ENCODE measurements around the gene BTRC.

BTRC gene

GRCh38 chr10:101550965-101551364, 197.0 kb downstream of the BTRC start:
- DNase-seq, result no peak

DNA sequence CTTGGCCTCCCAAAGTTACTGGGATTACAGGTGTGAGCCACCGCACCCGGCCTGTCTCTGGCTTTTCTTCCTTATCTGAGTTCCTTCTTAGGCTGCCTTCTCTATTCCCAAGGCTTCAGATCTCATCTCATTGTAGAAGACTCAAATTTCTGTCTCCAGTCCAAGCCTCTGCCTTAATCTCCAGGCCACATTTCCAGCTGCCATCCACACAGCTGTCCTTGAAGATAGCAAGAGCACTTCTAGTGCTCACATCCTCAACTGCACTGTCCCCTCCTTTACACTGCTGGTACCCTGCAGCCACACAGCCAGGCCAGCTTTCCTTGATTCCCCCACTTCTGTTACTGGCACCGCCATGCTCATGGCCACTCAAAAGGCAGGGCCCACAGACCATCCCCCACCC, 198.5 kb downstream of the BTRC start:
- no peak for DNase-seq

- DNase-seq, result no peak
Observed at GRCh38 chr10:101557541-101557940, 203.6 kb downstream of the BTRC start.

DNA sequence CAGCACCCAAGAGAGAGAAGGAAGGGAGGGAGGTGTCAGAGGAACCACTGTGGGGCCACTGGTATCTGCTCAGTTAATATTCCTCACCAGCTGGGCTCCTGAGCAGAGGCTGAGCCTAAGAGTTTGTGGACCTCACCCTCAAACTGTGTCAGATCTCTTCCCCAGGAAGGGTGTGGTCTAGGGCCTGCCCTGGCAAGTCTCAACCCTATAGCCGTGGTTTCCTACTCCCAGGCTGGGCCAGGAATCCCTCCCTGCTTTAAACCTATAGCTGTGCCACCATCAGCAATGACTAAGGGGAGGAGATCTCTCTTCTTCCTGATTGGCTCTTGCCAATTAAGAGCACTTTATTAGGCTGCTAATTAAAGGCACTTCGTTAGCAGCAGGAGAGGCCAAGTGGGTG, 204.2 kb downstream of the BTRC start:
- no peak for DNase-seq

DNA sequence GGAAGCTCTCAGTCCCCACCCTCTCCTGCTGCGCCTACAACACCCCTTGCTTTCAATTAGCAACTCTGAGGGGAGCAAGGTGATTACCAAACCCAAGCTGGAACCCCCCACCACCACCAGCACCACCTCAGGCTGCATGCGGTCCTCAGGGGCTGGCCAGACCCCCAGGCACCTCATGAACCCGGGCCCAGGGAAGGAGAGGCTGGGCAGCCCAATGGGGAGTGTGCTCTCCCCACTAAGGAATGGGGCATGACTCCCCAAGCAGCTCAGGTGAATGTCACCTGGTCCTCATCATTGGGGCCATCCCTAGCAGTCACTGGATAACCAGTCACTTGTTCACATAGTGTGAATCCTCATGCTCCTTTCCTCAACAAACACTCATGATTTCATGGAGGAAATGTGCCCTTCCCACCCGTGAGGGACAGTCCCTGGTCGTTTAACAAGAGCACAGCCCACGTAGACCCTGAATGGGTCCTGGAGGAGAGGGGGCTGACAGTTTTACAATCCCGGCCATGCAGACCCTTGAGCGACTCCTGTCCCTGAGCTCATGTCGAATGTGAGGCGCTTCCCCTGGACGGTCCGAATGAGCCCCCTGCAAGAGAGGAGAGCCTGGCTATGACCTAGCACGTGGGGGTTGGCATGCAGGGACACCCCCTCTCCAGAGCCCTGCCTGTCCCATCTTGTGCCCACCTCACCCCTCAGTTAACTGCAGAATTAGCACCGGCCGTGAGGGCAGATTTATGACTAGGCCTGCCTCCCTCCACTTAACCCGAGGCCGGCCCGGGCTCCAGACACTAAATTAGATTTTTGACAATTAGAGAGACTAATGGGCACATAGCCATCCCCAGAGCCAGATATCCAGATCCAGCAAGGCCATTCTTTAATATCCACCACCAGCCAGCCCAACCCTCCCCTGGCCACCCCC, 205.0 kb downstream of the BTRC start:
- no peak for DNase-seq

DNA sequence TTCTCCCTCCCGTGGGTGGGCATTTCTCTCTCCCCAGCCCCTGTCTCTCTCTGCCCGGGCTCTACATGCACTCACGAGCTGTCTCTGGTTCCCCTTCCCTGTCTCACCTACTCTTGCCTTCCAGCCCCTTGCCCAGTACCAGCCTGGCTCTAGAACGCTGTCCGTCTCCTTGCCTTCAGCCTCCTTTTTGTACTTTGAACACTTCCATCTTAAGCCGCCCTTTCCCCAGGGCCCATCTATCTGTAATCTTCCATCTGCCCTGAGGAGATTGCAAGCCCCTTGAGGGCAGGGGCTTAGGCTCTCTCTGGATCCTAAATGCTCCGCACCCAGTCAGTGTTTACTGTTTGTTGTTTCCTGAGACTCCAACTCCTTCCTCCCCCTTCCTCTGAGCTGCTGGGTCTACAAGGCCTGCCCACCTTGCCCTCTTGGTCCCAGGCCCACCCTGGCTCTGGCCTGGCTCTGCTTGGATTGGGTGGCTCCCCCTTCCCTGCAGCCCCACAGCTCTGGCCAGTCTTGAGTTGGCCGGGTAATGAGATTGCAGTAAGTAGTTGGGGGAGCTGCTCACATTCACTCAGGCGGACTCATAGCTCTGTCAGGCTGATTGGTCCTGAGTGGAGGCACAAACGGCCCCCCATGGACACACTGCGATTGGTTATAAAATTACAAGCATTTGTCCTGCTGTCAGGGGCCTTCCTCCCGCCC, 205.8 kb downstream of the BTRC start:
- DNase-seq, result no peak

DNA sequence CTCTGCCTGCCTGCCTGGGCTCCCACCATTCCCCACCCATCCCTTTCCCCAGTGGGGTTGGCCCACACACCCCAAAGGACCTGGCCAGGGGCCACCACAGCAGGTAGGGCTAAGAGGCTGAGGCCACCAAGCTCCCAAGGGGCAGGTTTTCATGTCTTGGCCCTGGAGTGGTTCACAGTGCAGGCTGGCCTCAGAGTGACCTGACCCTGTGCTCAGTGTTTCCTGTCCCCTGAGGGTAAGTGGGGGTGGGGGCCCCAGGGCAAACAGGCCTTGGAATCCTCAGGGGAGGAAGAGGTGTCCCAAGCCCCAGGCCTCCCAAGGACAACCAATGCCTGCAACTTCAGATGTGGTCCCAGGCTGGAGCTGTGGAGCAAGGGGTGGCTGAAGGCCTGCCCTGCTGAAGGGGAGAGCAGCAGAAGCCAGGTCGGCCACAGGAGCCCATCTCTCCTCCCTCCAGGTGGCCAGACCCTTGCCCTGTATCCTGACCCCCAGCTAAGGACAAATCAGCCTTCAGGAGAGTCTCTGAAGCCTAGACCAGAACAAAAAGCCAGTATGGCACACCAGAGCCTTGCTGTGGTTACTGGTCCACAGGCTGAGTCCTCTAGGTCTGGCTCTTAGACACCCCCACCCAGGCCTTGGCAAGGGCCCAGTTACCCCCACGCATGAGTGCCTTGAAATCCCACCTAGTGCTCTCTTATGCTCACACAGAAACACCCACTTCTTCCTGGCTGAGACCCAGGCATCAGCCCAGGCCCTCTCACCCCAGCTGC, 206.5 kb downstream of the BTRC start:
- no peak for DNase-seq

DNA sequence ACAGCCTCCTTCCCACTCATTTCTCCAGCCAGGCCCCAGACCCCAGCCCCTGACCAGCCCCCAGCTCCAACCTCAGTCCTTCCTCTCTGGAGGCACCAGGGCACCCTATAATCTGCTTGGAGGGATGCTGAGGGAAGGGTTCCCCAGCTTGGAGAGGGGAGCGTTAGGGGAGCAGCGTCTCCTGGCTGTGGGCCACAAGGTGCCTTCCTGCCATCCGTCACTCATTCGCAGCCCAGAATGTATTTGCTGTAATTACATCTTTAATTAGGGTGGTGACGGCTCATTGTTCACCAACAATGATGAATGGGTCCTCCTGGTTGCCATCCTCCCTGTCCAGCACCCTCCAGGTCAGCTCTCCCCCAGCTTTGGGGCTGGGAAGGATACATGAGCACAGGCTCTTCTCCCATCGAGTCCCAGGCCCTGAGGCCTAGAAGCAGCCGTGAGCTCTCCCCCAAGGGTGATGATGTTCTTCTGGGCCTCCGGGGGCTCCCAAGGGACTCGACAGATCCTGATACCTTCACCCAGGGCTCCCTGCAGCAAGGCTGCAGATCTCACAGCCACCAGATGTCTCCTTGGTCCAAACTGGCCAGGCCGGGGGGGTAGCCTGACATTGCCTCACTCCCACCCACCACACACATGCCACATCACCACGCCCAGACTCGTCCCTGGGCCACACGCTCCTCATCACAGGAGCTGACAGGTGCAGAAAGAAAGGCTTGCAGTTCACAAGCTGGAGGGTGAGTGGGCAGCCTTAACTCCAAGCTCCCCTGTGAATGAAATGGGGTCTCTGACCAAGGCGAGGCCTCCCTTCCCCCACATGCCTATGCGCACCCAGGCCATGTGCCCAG, 207.3 kb downstream of the BTRC start:
- no peak for DNase-seq

GRCh38 chr10:101562231-101562630, 208.3 kb downstream of the BTRC start:
- DNase-seq, result no peak

DNA sequence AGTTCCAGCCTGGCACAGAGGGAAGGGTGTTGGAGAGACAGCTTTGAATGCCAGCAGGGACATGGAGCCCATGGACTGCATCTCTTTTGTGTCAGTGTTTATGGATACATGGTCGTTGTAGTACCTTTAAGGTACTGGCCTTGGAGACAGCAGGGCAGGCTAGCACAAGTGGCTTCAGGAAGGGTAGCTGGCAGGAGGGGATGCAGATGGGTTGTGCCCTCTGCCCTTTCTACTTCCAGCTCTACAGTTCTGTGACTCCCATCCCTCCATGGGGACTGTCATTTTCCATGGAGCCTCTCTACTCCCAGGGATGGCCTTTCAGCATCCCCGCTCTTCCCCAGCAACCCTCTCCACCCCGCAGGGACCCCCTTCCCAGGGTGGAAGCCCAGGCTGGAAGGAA, 209.0 kb downstream of the BTRC start:
- DNase-seq, result no peak

DNA sequence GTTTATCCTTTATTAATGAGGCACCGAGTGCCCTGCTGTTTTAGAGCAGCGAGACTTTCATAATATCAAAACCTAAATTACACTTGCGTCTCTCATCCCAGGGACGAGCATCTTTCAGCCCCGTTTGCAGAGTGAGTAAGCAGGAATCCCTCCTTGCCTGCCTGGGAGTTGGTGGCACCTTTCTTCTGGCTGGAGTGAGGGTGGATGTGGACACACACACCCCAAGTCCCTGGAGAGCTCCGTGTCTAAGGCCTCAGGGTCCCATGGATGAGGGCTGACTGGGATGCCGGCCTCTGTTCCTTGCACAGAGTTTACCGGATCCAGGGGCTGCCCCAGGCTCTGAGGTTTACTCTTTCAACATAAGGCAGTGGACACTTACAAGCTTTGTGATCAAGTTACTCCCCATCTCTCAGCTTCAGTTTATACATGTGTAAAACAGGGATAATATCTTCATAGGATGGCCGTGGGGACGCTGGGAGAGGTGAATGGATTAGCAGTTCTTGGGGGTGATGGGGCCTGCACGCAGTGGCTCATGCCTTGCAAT, 209.6 kb downstream of the BTRC start:
- no peak for DNase-seq

DNA sequence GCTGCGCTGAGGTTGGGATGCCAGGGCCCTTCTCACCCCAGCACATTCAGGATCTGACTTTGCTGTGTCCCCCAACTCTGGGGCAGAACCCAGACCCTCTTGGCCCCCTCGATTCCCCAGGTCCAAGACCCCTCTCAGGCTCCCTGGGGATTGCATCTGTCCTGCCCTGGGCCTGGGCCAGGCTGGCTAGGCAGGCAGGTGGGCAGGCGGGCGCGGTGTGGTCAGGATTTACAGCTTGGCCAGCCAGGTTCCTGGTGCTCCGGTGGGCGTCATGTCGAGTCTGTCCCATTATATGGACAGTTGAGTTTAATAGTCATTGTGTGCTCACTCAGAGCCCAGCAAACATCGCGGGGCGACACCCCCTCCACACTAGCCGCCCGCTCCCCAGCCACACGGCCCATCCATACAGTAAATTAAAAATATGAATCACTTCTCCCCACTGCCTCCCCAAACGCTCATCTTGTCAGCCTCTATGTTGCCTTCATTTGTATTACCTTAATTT, 210.6 kb downstream of the BTRC start:
- DNase-seq, result no peak

GRCh38 chr10:101565370-101565900, 211.5 kb downstream of the BTRC start:
- DNase-seq, result no peak

DNA sequence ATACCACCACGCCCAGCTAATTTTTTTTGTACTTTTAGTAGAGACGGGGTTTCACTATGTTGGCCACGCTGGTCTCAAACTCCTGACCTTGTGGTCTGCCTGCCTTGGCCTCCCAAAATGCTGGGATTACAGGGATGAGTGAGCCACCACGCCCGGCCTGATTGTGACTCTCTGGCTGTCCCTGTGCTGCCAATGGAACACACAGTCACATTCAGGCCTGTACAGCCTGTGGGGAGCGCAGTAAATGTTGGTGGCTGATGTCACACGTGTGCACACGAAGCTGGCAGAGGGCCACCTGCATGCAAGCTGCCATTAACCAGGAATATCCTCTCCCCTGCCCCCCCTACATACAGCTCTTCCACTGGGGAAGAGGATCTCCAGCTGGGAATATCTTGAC, 212.0 kb downstream of the BTRC start:
- no peak for DNase-seq

DNA sequence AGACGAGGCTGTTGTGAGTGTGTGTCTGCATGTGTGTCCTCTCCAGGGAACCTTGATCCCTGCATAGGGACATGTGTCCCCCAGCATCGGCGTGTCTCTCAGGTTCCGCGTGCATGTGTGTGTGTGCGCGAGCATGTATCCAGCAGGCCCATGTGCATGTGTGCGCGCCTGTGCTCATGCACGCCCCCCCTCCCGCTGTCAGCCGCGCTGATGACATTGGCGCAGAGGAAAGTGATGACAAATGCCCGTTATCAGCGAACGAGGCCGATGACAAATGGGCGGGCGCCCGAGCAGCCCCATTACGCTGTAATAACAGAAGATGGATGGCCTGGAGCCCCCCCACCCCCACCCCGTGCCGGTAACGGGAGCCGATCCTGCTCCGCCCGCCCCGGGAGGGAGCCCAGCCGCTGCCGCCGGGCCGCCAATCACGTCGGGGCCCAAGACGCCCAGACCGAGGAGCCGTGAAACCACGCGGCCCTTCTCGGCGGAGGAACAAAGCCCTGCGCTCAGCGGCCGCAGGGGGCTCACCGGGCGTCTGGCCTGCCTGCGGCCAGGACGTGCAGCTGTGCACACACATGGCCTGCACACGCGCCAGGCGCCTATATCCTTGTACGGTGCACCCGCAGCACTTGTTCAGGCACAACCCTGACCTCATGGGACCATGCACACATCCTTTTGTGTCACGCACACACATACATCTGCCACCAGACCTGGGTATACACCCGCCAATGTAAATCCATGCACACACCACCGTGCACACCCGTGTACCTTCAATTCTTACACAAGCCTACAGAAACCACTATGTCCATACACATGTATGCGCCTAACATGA, 212.6 kb downstream of the BTRC start:
- no peak for DNase-seq

- DNase-seq, result no peak
Observed at GRCh38 chr10:101567165-101568006, 213.4 kb downstream of the BTRC start.

- DNase-seq, result no peak
Observed at GRCh38 chr10:101568054-101568745, 214.2 kb downstream of the BTRC start.

GRCh38 chr10:101569323-101569621, 215.3 kb downstream of the BTRC start:
- DNase-seq, result no peak
